Activated naive CD8-positive, alpha-beta T cell treated with anti-CD3 and anti-CD28 coated beads, Interleukin-2, amount 50 U/mL, for 24 hours (primary cell): ENCODE data around the gene HACD1.
"Not testable (repeated sequence)": the region's sequence is repeated elsewhere in the genome, so short reads cannot be mapped to it uniquely, and the experiment has no call there.

Source experiments
- ATAC-seq: fragments of 150-1000 bp; cut with Tn5 transposase; one replicate; pipeline ENCODE4 v1.10.0; 2021
- DNase-seq: peaks from one replicate; pipeline ENCODE4 v3.0.0; 2021
- H3K27ac Mint-ChIP-seq: one replicate; pipeline ENCODE4 v1.8.0; 2021; ENCODE audit warnings: mild to moderate bottlenecking, mixed read lengths
- H3K27me3 Mint-ChIP-seq: one replicate; pipeline ENCODE4 v1.8.0; 2021; ENCODE audit warnings: mixed read lengths
- H3K36me3 Mint-ChIP-seq: one replicate; pipeline ENCODE4 v1.8.0; 2021; ENCODE audit warnings: low read depth, mixed read lengths
- H3K4me1 Mint-ChIP-seq: one replicate; pipeline ENCODE4 v1.8.0; 2021; ENCODE audit warnings: mixed read lengths
- H3K4me3 Mint-ChIP-seq: one replicate; pipeline ENCODE4 v1.8.0; 2021; ENCODE audit warnings: mild to moderate bottlenecking, moderate library complexity, mixed read lengths
- H3K9me3 Mint-ChIP-seq: one replicate; pipeline ENCODE4 v1.8.0; 2021; ENCODE audit warnings: mixed read lengths

The HACD1 gene

GRCh38 chr10:17616403-17617030 lies 657 bp downstream of the HACD1 start:
- Mint-ChIP-seq H3K4me3 (peak overlapping the region; percentile 60), H3K27me3 (peaks cover 25% of the 10 kb centered on the region), H3K27ac (no peak overlapping the region), H3K36me3 (no peaks in the 10 kb centered on the region), H3K9me3 (no peaks in the 10 kb centered on the region), H3K4me1 (peaks cover 6% of the 10 kb centered on the region)
- DNase-seq (peak; percentile 31), ATAC-seq (peak; percentile 48)

- Mint-ChIP-seq H3K4me3 (no peak overlapping the region), H3K9me3 (no peaks in the 10 kb centered on the region), H3K4me1 (no peaks in the 10 kb centered on the region), H3K36me3 (no peaks in the 10 kb centered on the region), H3K27me3 (no peaks in the 10 kb centered on the region), H3K27ac (no peak overlapping the region)
- ATAC-seq (no peak), DNase-seq (no peak)
These were observed 7.6 kb downstream of the HACD1 start for GRCh38 chr10:17609523-17610079.

GRCh38 chr10:17607603-17608332 lies 9.4 kb downstream of the HACD1 start:
- H3K4me1 Mint-ChIP-seq, result no peaks in the 10 kb centered on the region
- H3K27me3 Mint-ChIP-seq, result no peaks in the 10 kb centered on the region
- DNase-seq (peak; percentile 14), ATAC-seq (peak; percentile 79)
- no peaks in the 10 kb centered on the region for H3K9me3 Mint-ChIP-seq
- no peak overlapping the region for H3K27ac Mint-ChIP-seq
- no peaks in the 10 kb centered on the region for H3K36me3 Mint-ChIP-seq
- no peak overlapping the region for H3K4me3 Mint-ChIP-seq

- no peaks in the 10 kb centered on the region for H3K4me1 Mint-ChIP-seq
- ATAC-seq, result no peak
- no peak overlapping the region for H3K4me3 Mint-ChIP-seq
- H3K27me3 Mint-ChIP-seq, result no peaks in the 10 kb centered on the region
- no peaks in the 10 kb centered on the region for H3K36me3 Mint-ChIP-seq
- H3K9me3 Mint-ChIP-seq, result no peaks in the 10 kb centered on the region
- H3K27ac Mint-ChIP-seq, result no peak overlapping the region
- DNase-seq, result no peak
These were observed 10.1 kb downstream of the HACD1 start for GRCh38 chr10:17607060-17607459.

GRCh38 chr10:17606547-17607040 lies 10.6 kb downstream of the HACD1 start:
- H3K27me3 Mint-ChIP-seq, result no peaks in the 10 kb centered on the region
- H3K36me3 Mint-ChIP-seq, result no peaks in the 10 kb centered on the region
- no peak for DNase-seq
- H3K4me1 Mint-ChIP-seq, result no peaks in the 10 kb centered on the region
- H3K9me3 Mint-ChIP-seq, result no peaks in the 10 kb centered on the region
- no peak overlapping the region for H3K27ac Mint-ChIP-seq
- no peak overlapping the region for H3K4me3 Mint-ChIP-seq
- ATAC-seq, result no peak

- Mint-ChIP-seq H3K4me1 (no peaks in the 10 kb centered on the region), H3K36me3 (no peaks in the 10 kb centered on the region), H3K4me3 (no peak overlapping the region), H3K27ac (no peak overlapping the region), H3K9me3 (no peaks in the 10 kb centered on the region), H3K27me3 (no peaks in the 10 kb centered on the region)
- ATAC-seq (no peak), DNase-seq (no peak)
These were observed 11.2 kb downstream of the HACD1 start for GRCh38 chr10:17605936-17606335.

GRCh38 chr10:17599089-17599488 lies 18.1 kb downstream of the HACD1 start:
- Mint-ChIP-seq H3K36me3 (no peaks in the 10 kb centered on the region), H3K4me3 (no peak overlapping the region), H3K27me3 (no peaks in the 10 kb centered on the region), H3K4me1 (no peaks in the 10 kb centered on the region), H3K27ac (no peak overlapping the region), H3K9me3 (no peaks in the 10 kb centered on the region)
- DNase-seq (no peak), ATAC-seq (no peak)

- Mint-ChIP-seq H3K27me3 (no peaks in the 10 kb centered on the region), H3K27ac (no peak overlapping the region)
These were observed 19.8 kb downstream of the HACD1 start for GRCh38 chr10:17597386-17597785.

GRCh38 chr10:17590969-17591645 lies 26.1 kb downstream of the HACD1 start:
- Mint-ChIP-seq H3K27me3 (no peaks in the 10 kb centered on the region), H3K27ac (no peak overlapping the region), H3K4me3 (no peak overlapping the region), H3K36me3 (no peaks in the 10 kb centered on the region), H3K9me3 (no peaks in the 10 kb centered on the region), H3K4me1 (peaks cover 8% of the 10 kb centered on the region)
- ATAC-seq (no peak), DNase-seq (no peak)

More at GRCh38 chr10:17597386-17597785, 19.8 kb downstream of the HACD1 start:
- H3K9me3 Mint-ChIP-seq, result no peaks in the 10 kb centered on the region
- ATAC-seq (no peak), DNase-seq (no peak)
- no peaks in the 10 kb centered on the region for H3K36me3 Mint-ChIP-seq
- no peak overlapping the region for H3K4me3 Mint-ChIP-seq
- no peaks in the 10 kb centered on the region for H3K4me1 Mint-ChIP-seq

- not testable (repeated sequence) for H3K4me1 Mint-ChIP-seq, H3K36me3 Mint-ChIP-seq, DNase-seq, H3K27ac Mint-ChIP-seq, ATAC-seq, H3K4me3 Mint-ChIP-seq, H3K9me3 Mint-ChIP-seq, H3K27me3 Mint-ChIP-seq
These were observed 27.9 kb downstream of the HACD1 start for GRCh38 chr10:17589316-17589715.

GRCh38 chr10:17588420-17588819 lies 28.8 kb downstream of the HACD1 start:
- Mint-ChIP-seq H3K4me1 (peaks cover 8% of the 10 kb centered on the region), H3K27me3 (no peaks in the 10 kb centered on the region), H3K9me3 (no peaks in the 10 kb centered on the region), H3K4me3 (no peak overlapping the region), H3K36me3 (no peaks in the 10 kb centered on the region), H3K27ac (no peak overlapping the region)
- ATAC-seq (no peak), DNase-seq (no peak)

- ATAC-seq, H3K36me3 Mint-ChIP-seq, H3K4me1 Mint-ChIP-seq, H3K27ac Mint-ChIP-seq, H3K27me3 Mint-ChIP-seq, DNase-seq, H3K9me3 Mint-ChIP-seq, H3K4me3 Mint-ChIP-seq: not testable (repeated sequence)
These were observed 29.9 kb downstream of the HACD1 start for GRCh38 chr10:17587321-17587720.

- Mint-ChIP-seq H3K27ac (no peak overlapping the region), H3K9me3 (no peaks in the 10 kb centered on the region), H3K27me3 (no peaks in the 10 kb centered on the region), H3K36me3 (no peaks in the 10 kb centered on the region), H3K4me1 (peaks cover 8% of the 10 kb centered on the region), H3K4me3 (no peak overlapping the region)
- no peak for ATAC-seq
- DNase-seq, result no peak
These were observed 30.3 kb downstream of the HACD1 start for GRCh38 chr10:17586821-17587234.

- no peak overlapping the region for H3K27ac Mint-ChIP-seq
- no peak overlapping the region for H3K4me3 Mint-ChIP-seq
- peaks cover 8% of the 10 kb centered on the region for H3K4me1 Mint-ChIP-seq
- H3K36me3 Mint-ChIP-seq, result no peaks in the 10 kb centered on the region
- no peaks in the 10 kb centered on the region for H3K9me3 Mint-ChIP-seq
- DNase-seq, result no peak
- H3K27me3 Mint-ChIP-seq, result no peaks in the 10 kb centered on the region
- no peak for ATAC-seq
These were observed 32.2 kb downstream of the HACD1 start for GRCh38 chr10:17585016-17585415.

GRCh38 chr10:17580885-17581284 lies 36.3 kb downstream of the HACD1 start:
- Mint-ChIP-seq H3K36me3 (no peaks in the 10 kb centered on the region), H3K4me1 (no peaks in the 10 kb centered on the region), H3K27ac (no peak overlapping the region), H3K4me3 (no peak overlapping the region), H3K27me3 (no peaks in the 10 kb centered on the region), H3K9me3 (no peaks in the 10 kb centered on the region)
- DNase-seq (no peak), ATAC-seq (no peak)
